IPS DF 6.9 (cell line): ENCODE data around the gene CLDN9.

Experiments used
- DNase-seq: peaks from one replicate; pipeline ENCODE4 v3.0.0-alpha.2; 2013; ENCODE audit warnings: low read depth, low spot score
- H3K27ac ChIP-seq: one replicate; pipeline ENCODE4 v1.5.1; 2013; ENCODE audit warnings: low read length, control low read depth
- H3K27me3 ChIP-seq: 2 replicates; pipeline ENCODE4 v1.6.1; 2013; ENCODE audit warnings: mild to moderate bottlenecking, low read length; ENCODE audit not compliant: control insufficient read depth, insufficient read depth
- H3K36me3 ChIP-seq: 2 replicates; pipeline ENCODE4 v1.6.1; 2013; ENCODE audit warnings: low read length; ENCODE audit not compliant: control insufficient read depth, insufficient read depth
- H3K4me1 ChIP-seq: 2 replicates; pipeline ENCODE4 v1.6.1; 2013; ENCODE audit warnings: low read length; ENCODE audit not compliant: control insufficient read depth, insufficient read depth
- H3K4me3 ChIP-seq: 2 replicates; pipeline ENCODE4 v1.5.1; 2013; ENCODE audit warnings: mild to moderate bottlenecking, low read length
- H3K9me3 ChIP-seq: 2 replicates; pipeline ENCODE4 v1.6.1; 2013; ENCODE audit warnings: low read length, inconsistent platforms; ENCODE audit not compliant: control insufficient read depth, insufficient read depth
- WGBS: extraction: QIAGEN DNeasy Blood & Tissue Kit; methylation state at CpG from one replicate; pipeline ENCODE4 v1.1.7; 2013; ENCODE audit warnings: mixed read lengths, missing lambda C conversion rate; ENCODE audit not compliant: insufficient read length, insufficient coverage; 5-methylcytosine and 5-hydroxymethylcytosine counted together

CLDN9 gene

DNA sequence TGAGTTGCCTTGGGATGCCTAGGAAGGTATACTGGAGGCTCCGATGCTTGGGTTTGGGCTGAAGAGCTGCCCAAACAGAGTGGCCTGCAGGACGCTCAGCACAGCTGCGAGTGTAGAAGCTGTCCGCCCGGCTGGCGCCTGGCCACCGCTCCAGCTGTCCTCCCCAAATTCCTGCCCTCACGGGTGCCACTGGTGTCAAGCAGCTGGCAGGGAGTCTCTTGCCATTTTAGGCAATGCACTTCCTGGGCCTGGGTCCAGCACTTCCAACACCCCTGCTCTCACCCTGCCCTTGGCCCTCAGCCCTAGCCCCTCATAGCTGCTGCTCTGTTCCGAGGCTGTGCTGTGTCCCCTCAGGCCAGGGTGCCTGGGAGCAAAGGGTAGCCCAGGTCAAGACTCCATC, 27.3 kb upstream of the CLDN9 start:
- peaks cover 10% of the 10 kb centered on the region for H3K4me1 ChIP-seq
- no peaks in the 10 kb centered on the region for H3K9me3 ChIP-seq
- no peaks in the 10 kb centered on the region; the same call in 1 of the 2 replicates for H3K36me3 ChIP-seq
- no peak overlapping the region for H3K4me3 ChIP-seq
- no CpG with 5 or more reads among the region's 9 CpGs for WGBS
- no peak overlapping the region for H3K27ac ChIP-seq
- H3K27me3 ChIP-seq = no peaks in the 10 kb centered on the region
- DNase-seq = no peak

DNA sequence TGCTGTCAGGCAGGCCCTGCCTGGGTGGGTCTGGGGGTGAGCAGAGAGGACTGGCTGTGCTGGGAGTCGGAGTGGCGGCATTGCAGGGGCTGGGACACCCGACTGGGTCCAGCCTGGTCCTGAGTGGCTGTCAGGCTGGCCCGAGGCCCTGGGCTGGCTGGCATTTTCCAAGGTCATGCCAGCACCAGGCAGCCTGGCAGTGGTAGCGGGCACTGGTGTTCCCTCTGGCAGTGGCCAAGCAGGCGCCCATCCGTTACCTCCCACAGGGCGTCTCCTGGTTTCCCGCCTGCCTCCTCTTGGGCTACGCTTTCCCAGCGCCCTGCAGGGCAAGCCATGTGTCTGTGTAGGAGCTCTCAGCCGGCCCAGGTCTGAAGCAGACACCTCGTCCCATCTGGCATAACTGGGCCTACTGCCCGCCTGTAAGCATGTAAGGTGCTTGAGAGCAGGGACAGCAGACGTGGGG, 26.8 kb upstream of the CLDN9 start:
- Histone ChIP-seq H3K4me1 (peaks cover 14% of the 10 kb centered on the region), H3K4me3 (no peak overlapping the region), H3K9me3 (no peaks in the 10 kb centered on the region), H3K27me3 (no peaks in the 10 kb centered on the region), H3K27ac (no peak overlapping the region), H3K36me3 (no peaks in the 10 kb centered on the region; the same call in 1 of the 2 replicates)
- WGBS = no CpG with 5 or more reads among the region's 15 CpGs
- no peak for DNase-seq

DNA sequence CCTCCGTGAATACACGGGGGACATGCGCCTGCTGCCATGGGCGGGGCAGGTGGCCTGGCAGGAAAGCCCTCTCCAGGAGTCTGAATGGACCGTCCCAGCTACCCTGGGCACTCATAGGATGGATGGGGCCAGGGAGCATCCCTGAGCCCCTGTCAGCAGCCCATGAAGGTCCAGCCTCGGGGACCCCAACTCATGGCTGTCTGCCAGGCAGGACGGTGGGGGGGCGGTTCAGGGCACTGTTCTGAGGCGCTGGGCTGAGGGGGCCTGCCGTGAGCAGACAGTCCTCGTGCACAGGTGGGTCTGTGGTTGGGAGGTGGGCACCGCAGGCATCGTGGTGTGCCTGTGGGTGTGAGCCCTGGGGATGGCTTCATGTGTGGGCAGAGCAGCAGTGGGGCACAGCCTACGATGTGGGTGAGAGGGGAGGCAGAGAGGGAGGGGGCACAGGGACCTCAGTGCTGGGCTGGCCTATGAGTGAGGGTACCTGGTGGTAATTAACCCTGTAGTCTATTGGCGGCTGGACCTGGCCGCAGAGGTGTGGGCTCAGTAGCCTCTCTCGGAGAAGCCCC, 26.0 kb upstream of the CLDN9 start:
- Histone ChIP-seq H3K36me3 (no peaks in the 10 kb centered on the region; the same call in 1 of the 2 replicates), H3K27me3 (no peaks in the 10 kb centered on the region), H3K9me3 (no peaks in the 10 kb centered on the region), H3K4me1 (peaks cover 14% of the 10 kb centered on the region), H3K27ac (no peak overlapping the region), H3K4me3 (no peak overlapping the region)
- WGBS = no CpG with 5 or more reads among the region's 17 CpGs
- no peak for DNase-seq

DNA sequence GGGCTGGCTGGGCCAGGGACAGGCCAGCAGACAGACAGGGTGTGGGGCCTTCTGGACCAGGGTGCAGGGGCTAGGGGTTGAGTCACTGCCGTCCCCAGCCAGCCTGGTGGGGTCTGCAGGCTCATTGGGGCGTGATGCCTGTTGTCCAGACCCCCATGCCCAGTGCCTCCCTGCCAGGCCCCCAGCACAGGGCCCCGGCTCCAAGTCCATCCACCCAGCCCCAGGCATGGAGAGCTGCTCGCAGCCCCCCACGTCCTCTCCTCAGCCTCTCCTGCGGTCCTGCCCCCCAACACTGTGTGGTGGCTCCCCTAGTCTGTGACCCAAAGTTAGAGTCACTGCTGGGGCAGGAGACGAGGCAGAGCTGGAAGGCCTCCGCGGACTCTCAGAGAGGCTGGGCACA, 25.4 kb upstream of the CLDN9 start:
- Histone ChIP-seq H3K4me1 (peaks cover 12% of the 10 kb centered on the region), H3K9me3 (no peaks in the 10 kb centered on the region), H3K27me3 (no peaks in the 10 kb centered on the region), H3K4me3 (no peak overlapping the region), H3K27ac (no peak overlapping the region), H3K36me3 (no peaks in the 10 kb centered on the region; the same call in 1 of the 2 replicates)
- no CpG with 5 or more reads among the region's 9 CpGs for WGBS
- no peak for DNase-seq

DNA sequence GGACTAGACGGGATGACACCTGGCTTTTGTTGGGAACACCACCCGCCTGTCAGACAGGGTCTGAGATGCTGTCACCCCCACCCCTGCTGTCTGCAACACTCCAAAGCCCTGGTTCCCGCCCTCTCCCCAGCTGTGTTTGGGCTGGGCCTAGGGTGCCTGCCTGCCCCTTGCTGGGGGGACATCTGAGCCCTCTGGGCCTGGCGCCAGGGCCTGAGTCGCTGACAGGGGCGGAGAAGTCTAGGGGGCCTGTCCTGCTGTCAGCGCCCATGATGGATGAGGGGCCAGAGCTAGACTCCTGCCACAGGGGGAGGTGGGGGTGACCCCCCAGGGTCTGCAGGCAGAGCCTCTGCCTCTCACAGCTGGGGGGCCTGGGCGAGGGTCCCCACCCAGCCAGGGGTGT, 24.9 kb upstream of the CLDN9 start:
- Histone ChIP-seq H3K27me3 (no peaks in the 10 kb centered on the region), H3K9me3 (no peaks in the 10 kb centered on the region), H3K27ac (no peak overlapping the region), H3K36me3 (no peaks in the 10 kb centered on the region; the same call in 1 of the 2 replicates), H3K4me1 (peaks cover 12% of the 10 kb centered on the region), H3K4me3 (no peak overlapping the region)
- no peak for DNase-seq
- no CpG with 5 or more reads among the region's 8 CpGs for WGBS

DNA sequence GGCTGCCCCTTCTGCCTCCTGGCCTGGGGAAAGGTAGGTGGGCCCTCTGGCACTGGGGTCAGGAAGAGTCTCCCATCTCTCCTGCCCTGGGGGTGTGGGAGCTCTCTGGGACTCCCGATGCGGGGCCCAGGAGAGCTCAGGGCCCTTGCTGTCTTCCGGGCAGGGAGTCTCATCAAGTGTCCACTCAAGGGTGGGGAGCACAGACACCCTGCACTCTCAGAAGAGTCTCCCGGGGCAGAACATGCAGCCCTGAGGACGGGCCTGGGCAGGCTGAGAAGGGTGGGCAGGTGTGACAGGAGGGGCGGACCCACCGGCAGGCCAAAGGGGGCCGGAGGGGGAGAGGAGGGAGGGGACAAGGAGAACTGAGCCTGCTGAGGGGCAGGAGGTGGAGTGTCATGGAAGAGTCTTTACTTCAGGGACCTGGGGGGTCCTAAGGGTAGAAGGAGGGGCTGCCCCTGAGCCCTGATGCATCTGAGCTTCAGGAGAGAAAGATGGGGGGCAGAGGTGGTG, 24.1 kb upstream of the CLDN9 start:
- no peak for DNase-seq
- WGBS = no CpG with 5 or more reads among the region's 8 CpGs
- no peaks in the 10 kb centered on the region for H3K27me3 ChIP-seq

DNA sequence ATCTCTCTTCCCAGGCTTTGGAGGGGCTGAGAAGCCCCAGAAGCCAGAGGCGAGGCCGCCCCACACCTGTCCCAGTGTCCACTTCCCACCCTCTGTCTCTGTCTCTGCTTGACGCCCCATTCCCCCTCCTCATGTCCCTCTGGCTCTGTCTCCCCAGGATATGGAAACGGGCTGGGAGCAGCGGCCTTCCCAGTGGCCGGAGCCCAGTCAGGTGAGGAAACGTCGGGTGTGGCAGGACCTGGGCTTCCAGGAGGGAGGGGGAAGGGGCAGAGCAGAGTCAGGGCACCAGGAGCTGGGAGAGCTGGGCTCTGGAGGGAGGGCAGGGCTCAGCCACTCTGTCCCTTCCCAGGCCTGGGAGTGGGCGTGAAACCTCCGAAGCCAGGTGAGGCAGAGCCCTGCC, 21.8 kb upstream of the CLDN9 start:
- H3K4me1 ChIP-seq = peaks cover 9% of the 10 kb centered on the region
- no CpG with 5 or more reads among the region's 10 CpGs for WGBS
- H3K27me3 ChIP-seq = no peaks in the 10 kb centered on the region
- no peaks in the 10 kb centered on the region; the same call in 1 of the 2 replicates for H3K36me3 ChIP-seq
- H3K4me3 ChIP-seq = no peak overlapping the region
- H3K27ac ChIP-seq = no peak overlapping the region
- H3K9me3 ChIP-seq = no peaks in the 10 kb centered on the region
- no peak for DNase-seq

More for the DNA sequence above, 24.1 kb upstream of the CLDN9 start:
- no peak overlapping the region for H3K27ac ChIP-seq
- H3K4me3 ChIP-seq = no peak overlapping the region
- H3K36me3 ChIP-seq = no peaks in the 10 kb centered on the region; the same call in 1 of the 2 replicates
- H3K9me3 ChIP-seq = no peaks in the 10 kb centered on the region
- H3K4me1 ChIP-seq = peaks cover 9% of the 10 kb centered on the region

DNA sequence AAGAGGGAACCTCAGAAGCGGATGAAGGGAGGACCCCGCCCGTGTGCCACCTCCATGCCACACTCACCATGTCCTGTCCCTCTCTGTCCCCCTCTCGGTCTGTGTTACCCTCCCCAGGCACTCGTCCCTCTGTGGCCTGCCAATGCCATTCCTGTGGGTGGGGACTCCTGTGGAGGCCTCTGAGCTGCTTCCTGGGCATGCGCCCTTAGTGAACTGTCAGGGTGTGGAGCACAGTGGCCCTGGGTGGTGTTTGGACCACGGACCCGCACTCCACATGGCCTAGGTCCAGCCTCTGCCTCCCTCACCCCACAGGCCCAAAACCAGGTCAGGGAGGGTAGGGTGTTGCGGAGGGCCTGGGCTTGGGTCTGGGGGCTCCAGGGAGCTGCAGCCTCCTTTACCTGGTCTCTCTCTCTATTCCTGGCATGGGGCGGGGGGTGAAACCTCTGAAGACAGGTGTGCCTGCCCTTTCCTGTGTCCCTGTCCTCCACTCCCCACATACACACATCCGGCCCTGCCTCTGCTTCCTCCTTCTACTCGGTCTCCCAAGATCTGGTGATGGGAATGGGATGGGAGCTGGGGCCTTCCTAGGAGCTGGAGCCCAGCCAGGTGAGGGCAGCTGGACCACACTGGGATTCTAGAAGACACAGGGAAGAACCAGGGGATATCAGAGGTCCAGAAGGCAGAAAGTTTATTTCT, 21.0 kb upstream of the CLDN9 start:
- WGBS = no CpG with 5 or more reads among the region's 12 CpGs
- no peaks in the 10 kb centered on the region for H3K27me3 ChIP-seq
- peaks cover 9% of the 10 kb centered on the region for H3K4me1 ChIP-seq
- H3K9me3 ChIP-seq = no peaks in the 10 kb centered on the region
- H3K27ac ChIP-seq = no peak overlapping the region
- H3K4me3 ChIP-seq = no peak overlapping the region
- no peaks in the 10 kb centered on the region; the same call in 1 of the 2 replicates for H3K36me3 ChIP-seq
- no peak for DNase-seq

DNA sequence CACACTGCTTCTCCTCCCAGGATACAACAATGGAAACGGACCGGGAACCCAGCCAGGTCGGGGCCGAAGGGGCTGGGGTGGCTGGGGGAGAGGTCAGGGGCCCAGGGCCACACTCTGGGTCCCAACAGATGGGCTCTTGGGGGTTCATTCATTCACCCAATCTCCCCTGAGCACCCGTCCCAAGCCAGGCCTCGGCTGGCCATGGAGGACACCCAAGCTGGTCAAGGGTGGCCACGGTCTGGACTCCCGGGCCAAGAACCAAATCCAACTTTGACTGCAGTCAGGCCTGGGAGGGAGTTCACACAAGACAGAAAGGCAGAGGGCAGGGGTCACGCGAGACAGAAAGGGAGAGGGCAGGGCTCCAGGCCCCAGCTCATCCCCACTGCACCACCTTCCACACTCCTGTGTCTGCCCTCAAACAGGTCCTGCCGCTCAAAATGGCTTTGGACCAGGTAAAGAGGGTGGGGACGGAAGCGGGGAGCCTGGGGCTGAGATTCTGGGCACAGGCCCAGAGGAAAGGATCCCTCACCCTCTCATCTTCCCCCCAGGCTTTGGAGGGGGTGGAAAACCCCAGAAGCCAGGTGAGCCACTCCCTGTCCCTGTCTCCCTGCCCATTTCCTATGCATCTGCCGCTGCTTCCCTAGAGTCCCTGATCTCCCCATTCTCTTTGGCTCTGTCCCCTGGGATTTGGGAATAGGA, 20.2 kb upstream of the CLDN9 start:
- no peaks in the 10 kb centered on the region for H3K9me3 ChIP-seq
- no peak overlapping the region for H3K4me3 ChIP-seq
- no peak overlapping the region for H3K27ac ChIP-seq
- peaks cover 9% of the 10 kb centered on the region for H3K4me1 ChIP-seq
- no peaks in the 10 kb centered on the region; the same call in 1 of the 2 replicates for H3K36me3 ChIP-seq
- WGBS = no CpG with 5 or more reads among the region's 14 CpGs
- DNase-seq = no peak
- H3K27me3 ChIP-seq = no peaks in the 10 kb centered on the region

DNA sequence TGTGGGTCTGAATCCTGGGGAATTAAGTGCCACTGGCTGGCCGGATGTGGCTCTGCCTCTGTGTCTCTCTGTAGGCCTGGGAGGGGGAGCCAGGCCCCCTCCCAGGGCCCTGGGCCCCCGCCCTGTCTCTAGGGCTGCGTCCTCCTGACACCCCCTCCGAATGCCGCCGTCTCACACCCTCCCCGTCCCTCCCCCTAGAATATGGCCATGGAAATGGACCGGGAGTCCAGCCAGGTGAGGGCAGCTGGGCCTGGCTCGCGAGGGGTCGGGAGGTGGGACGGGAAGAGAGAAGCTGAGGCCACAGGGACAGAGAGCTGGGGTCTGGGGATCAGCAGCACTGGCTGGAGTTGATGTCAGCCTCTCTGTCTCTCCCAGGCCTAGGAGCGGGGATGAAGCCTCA, 16.4 kb upstream of the CLDN9 start:
- Histone ChIP-seq H3K4me3 (no peak overlapping the region), H3K36me3 (no peaks in the 10 kb centered on the region), H3K4me1 (no peaks in the 10 kb centered on the region), H3K27me3 (no peaks in the 10 kb centered on the region), H3K9me3 (no peaks in the 10 kb centered on the region), H3K27ac (no peak overlapping the region)
- no peak for DNase-seq
- WGBS = no CpG with 5 or more reads among the region's 13 CpGs
